HS-27A (cell line): Measurements from ENCODE around the gene WWC1.

Experiments used
- DNase-seq: peaks from one replicate; pipeline ENCODE4 v3.0.0-alpha.2; 2012; ENCODE audit warnings: low read depth, missing footprints

The WWC1 gene

DNA sequence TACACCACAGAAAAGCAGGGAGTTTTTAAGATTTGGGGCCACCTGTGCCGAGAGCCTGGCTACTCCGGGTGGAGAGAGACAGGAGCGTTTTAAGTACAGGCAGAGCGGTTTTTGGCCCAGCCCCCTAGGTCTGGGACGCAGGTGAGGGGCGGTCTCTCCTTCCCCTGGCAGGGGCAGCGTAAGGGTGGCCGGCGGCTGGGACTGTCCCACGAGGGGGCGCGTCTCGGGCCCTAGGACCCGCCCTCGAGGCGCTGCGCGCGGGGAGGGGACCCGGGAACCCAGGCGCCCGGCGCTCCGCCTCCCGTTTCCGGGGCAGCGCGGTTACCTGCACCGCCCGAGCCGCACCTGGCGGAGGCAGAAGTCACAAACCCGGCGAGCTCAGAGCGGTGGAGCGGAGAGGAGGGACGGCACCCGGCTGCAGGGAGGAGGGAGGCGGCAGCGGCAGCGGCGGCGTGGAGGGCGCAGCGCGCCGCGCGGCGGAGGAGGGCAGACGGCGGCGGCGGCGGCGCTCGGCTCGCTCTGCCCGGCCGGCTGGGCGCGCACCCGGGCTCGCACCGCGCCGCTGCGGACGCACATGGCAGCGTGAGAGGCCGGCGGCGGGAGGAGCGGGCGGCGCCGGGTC is at the start of gene WWC1:
Gene WWC1 (plus strand): TSS at position 304 of the 622 bp plus-strand sequence. CDS start 508 bp downstream, outside the sequence.
- DNase-seq, result no peak

DNA sequence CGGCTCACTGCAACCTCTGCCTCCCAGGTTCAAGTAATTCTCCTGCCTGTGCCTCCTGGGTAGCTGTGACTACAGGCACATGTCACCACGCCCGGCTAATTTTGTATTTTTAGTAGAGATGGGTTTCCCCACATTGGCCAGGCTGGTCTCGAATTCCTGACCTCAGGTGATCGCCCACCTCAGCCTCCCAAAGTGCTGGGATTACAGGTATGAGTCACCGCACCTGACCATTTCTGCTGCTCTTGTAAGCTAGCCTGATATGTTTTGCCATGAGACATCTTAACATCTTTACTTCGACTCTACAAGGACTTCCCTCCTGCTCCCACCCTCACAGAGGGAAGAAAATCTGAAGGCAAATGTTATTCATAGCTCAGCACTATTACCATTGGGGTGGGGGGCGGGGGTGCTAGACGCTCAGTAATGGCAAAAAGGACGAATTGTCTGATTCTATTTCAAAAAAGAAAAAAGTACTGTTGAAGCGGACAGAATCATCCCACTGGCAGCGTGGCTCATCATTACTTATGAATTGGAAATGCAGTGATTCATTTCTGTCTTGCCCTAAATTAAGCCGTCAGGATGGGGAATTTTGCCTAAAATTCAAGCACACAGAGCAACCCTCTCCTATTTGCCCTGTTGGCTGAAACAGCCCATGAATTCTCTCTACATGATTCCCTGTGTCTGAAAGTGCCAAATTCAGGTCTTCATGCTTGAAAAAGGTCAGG is 46.4 kb upstream of the WWC1 start:
- no peak for DNase-seq

DNA sequence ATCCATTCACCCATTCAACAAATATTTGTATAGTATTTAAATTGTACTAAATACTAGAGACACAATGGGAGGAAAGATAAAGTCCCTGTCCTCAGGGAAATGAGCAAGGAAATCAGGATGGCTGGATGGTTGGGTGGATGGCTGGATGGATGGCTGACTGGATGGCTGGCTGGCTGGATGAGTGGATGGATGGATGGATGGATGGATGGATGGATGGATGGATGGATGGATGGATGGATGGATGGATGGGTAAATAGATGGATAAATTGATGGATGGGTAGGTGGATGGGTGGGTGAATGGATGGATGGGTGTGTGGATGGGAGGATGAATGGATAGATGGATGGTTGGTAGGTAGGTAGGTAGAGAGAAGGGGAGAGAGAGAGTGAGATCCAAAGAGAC is 41.5 kb upstream of the WWC1 start:
- no peak for DNase-seq

DNA sequence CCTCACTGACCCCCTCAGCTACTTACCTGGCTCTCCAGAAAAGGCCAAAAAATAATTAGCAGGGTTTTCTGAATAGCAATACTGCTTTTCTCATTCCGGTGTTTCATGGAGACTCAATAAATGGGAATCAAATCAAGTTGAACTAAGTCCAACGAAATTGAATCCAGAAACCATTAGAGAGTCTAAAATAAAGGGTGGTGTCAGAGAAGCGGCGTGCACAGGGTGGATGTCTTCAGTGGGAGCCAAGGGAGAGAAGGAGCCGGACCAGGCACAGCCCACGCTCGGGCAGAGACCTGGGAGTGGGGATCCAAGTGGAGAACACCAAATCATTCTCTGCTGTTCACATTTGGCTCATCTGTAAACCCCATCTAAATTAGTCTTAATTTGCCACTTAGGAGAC is 40.2 kb upstream of the WWC1 start:
- no peak for DNase-seq

DNA sequence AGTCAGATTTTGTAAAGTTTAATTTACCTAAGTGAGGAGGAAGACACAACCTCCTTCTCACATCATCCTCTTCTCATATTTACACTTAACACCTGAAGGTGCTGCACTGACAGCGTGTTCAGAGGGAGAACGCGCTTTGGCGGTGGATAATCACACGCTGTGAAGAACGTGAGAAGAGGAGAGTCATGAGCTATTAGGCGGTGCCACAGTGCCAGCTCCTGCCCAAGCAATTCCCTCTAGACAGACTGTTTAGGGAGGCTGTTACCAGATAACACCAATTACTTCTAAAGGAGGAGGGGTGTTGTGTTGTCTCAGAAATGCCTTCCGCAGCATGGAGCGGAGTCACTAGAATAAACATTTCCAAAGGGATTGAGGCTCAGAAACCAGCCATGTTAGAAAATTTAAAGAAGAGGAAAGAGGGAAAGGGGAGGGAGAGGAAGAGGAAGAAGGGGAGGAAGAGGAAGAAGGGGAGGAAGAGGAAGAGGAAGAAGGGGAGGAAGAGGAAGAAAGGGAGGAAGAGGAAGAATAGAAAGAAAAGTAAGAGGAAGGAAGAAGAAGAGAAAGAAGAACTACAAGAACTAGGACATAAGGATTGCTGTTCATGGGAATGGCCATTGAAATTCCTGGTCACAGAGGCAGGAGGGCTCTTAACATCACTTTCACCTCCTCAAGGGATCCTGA is 37.3 kb upstream of the WWC1 start:
- DNase-seq, result no peak

DNA sequence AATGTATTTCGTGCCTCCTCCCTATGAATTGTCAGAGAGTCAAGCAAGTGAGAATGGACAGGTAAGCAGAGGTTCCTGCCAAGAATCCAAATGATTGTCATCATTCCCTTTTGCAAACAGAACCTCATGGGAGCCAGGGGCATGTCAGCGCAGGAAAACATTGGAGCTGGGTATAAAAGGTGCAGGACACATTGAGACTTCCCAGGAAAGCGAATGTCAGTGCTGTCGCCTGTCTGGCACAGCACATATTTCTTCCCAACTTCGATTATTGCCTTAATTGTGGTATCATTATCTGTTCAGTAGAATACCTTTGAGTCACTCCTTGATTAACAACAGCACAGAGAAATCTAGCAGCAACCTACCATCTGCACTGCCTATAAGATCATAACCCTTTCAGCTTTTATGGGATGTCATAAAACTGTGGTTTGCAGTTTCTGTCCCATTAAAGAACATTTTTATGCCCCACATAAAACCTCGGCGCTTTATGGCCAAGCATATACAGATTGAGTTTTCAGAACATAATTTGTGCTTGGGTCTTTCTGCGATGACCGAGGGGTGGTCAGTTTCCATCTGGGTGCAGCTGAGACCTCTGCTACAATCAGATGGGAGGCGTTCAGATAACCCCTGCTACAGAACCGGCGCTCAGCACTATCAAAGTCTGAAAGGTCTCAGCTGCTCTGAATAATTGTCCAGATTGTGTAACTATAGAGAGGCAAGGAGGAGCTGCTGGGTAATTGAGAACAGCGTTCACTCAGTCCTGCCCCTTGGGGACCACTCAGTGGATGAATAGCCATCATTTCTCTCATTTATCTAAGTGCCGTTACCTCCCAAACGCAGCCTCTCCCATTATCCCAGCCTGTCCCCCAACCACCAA is 30.9 kb upstream of the WWC1 start:
- no peak for DNase-seq

DNA sequence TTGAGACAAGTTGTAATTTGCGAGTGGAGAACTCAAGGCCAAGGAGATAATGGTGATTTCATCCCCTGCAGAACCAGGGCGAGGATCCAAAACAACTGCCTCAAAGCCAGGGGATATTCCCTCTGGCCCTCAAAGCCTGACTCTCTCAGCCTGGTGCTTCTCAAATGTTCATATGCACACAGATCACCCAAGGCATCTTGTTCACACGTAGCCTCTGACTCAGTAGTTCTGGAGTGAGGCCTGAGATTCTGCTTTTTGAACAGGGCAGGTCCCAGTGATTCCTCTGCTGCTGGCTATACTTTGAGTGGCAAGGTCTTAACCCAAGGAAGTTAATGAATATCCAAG is 30.2 kb upstream of the WWC1 start:
- DNase-seq, result no peak

DNA sequence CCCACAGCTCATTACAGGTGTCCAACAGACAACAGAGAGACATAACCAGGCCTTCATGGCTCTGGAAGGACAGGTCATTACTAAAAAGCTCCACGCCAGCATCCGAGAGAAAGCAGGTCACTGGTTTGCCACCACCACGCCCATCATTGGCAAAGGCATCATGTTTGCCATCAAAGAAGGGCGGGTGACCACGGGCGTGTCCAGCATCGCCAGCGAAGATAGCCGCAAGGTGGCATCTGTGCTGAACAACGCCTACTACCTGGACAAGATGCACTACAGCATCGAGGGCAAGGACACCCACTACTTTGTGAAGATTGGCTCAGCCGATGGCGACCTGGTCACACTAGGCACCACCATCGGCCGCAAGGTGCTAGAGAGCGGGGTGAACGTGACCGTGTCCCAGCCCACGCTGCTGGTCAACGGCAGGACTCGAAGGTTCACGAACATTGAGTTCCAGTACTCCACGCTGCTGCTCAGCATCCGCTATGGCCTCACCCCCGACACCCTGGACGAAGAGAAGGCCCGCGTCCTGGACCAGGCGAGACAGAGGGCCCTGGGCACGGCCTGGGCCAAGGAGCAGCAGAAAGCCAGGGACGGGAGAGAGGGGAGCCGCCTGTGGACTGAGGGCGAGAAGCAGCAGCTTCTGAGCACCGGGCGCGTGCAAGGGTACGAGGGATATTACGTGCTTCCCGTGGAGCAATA is 29.3 kb upstream of the WWC1 start:
- no peak for DNase-seq

DNA sequence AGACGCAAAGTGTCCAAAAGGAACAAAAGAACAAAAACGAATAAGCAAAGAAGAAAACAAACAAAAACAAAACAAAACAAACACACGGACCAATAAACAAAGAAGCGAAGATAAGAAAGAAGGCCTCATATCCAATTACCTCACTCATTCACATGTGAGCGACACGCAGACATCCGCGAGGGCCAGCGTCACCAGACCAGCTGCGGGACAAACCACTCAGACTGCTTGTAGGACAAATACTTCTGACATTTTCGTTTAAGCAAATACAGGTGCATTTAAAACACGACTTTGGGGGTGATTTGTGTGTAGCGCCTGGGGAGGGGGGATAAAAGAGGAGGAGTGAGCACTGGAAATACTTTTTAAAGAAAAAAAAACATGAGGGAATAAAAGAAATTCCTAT is 28.3 kb upstream of the WWC1 start:
- DNase-seq, result no peak

DNA sequence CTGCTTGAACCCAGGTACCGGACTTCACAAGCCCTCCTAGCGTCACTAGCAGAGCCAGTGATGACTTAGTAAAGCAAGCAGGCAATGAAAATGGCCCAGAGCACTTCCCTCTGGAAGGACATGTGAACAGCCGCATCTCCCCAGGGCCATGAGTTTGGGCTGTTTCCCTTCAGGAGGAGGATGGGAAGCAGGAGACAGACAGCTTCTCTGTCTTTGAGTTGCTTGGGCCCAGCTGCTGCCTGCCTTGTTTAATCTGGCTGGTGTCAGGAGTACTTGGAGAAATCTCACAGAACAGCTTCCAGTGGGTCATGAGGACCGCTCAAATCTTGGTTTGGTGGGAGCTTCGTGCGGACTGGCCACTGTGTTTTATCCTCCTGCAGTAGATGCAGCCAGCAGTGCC is 25.4 kb upstream of the WWC1 start:
- no peak for DNase-seq

DNA sequence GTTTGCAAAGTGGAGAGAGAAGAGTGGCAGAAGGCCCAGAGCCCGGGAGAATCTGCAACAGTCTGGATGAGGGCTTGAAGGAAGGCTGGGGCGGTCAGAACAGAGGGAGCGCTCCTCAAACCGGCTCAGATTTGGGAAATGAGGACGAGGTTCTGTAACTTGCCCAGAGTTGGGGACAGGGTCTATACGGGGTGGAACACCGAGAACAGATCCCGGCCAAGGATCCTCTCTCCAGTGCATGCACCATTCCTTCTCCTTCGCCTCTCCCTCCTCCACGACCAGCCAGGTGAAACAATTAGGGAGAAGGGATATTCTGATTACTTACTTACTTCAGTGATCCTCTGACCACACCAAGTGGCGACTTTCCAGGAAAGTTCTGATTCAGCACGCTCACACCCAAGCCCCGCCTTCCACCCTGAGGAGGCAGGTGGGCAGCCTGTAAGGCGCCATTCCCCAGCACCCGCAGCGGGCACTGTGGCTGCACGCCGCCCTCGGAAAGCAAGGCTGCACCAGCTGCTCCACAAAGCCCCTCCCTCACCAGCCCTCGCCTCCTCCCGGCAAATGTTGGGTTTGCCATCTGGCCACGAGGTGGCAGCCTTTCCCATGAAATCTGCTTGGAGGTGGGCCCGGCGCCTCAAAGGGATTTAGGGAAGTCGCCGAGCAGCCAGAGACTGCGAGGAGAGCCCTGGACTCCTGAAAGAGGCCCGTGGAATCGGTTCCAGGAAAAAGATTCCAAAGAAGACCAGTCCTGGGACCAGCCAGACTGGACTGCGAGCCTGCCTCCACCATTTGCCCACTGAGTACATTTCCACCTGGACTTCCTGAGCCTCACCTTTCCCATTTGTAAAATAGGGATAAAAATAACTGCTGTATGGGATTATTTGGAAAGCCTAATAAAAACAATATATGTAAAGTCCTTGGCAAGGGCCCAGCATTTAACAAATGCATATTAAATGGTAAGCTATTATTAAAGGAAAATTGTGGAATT is 22.2 kb upstream of the WWC1 start:
- DNase-seq, result peak; percentile 30

DNA sequence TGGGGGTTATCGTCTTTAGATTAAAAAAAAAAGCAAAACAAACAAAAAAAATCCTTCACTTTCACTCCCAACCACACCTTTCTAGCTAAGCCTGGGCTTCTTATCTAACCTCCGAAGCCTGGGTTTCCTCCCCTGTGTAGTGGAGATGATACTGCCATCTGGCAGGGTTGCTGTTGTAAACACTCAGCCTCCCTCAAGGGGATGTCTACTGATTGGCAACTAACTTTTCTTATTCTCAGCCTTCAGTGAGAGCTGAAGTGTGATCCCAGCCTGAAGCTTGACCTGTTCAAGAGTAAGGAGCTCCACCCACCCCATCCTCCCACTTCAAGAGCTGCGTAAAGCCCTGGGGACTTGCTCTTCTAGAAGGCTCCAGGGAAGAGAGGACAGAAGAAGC is 21.5 kb upstream of the WWC1 start:
- no peak for DNase-seq

DNA sequence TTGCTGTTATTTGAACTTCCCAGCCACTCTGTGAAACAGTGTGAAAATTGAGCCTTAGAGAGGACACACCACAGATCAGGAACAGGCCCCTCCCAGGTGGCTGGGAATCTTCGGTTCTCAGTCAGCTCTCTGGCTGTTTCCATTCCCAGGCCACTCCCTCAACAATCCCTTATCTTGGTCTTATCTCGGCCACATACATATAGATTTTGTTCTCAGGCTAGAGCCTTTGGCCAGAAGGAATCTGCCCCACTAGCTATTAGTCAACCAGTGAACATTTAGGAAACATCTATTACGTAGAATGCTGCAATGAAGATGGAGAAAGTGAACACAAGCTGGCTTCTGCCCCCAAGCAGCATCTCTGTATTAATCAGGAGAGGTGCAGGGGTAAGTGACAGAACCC is 21.0 kb upstream of the WWC1 start:
- no peak for DNase-seq

DNA sequence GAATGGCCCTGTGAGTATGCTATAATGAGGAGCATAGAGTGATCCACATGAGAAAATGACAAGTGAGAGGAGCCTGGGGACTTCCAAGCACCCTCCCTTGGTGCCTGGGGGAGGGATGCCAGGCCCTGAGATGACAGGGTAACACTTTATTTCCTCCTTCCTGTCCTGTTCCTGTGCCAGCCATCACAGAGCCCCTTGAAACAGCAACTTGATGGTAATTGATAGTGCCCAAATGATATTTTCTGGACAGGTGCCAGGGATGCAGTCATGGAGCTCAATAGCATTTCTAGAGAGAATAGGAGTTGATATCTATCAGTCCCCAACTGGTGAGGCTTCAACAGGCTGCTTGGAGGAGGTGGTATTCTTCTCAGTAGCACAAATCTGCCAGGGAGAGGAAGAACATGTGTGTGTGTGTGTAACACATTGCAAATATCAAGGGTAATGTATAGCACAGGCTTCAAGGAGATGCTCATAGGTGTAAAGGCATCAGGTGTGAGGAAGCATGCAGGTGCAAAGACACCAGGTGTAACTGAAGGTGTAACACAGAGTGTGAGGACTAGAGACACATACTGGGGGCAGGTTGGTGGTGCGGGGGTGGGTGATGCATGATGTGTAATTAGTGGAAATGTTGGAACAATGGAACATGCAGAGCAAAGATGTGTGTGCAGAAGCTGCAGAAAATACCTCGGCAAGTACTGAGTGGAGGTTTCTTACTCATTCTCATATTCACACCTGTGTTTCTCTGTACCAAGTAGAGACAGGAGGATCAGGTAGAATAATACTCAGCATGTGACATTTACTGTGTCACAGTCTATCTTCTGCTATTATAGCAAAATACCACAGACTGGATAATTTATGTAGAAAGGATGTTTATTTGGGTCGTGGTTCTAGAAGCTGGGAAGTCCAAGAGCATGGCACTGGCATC is 18.1 kb upstream of the WWC1 start:
- no peak for DNase-seq

DNA sequence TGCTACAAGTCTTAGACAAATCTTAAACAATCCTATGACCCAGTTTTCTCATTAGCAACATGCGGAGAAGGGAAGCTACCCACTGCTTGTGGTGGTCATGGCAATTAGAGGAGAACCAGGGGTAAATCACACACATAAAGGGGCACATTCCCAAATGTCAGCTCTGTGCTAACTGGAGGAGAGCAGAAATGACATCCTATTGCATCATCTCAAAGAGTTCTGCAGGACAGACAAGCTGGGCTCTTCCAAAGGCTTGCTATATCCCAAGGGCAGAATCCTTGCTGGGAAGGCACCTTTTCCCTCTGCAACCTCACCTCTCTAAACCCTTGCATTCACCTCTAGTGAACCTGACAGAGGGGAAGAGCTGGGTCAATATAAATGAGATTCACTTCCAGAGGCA is 17.0 kb upstream of the WWC1 start:
- no peak for DNase-seq

DNA sequence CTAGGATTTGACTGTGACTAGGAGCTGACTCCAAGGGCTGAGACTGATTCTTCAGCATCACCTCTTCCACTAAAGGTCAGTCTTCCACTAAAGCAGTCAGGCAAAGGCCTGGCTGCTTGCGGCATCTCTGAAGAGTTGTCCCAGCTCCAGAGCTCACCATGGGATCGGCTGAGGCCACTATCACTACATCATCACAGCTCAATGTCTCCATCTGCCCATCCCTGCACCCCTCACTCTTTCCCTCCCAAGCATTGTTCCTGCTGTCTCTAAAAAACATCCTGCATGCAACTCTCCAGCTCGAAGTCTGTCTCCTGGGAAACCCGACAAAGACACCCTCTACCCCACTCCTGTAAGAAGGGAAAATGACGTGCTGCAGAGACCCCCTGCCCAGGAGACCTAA is 15.5 kb upstream of the WWC1 start:
- no peak for DNase-seq

DNA sequence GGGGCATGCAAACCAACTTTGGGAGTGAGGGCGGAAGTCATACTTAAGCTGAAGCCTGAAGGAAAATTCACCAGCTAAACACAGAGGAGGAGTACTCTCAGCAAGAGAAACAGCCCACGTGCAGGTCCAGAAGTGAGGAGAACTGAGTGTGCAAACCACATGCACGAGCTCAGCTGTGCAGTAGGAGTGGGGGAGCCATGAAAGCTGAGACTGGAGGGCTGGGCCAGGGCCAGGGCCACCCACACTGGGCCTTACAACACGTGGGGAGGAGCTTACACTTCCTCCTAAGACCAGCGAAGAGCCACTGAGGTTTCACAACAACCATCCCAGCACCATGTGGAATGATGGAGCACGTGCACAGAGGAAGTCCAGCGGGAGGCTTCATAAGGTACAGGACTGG is 9.3 kb upstream of the WWC1 start:
- no peak for DNase-seq

DNA sequence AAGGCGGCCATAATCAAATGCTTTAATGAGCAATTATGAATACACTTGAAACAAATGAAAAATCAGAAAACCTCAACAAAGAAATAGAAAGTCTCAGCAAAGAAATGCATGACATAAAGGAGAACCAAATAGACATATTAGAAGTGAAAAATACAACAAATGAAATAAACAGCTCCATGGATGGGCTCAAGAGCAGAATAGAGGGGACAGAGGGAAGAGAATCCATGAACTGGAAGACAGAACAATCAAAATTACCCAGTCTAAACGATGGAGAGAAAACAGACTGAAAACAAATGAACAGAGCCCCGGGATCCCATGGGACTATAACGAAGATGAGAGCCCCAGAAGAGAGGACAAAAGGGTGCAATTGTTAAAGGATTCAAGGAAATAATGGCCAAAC is 6.6 kb upstream of the WWC1 start:
- DNase-seq, result no peak

DNA sequence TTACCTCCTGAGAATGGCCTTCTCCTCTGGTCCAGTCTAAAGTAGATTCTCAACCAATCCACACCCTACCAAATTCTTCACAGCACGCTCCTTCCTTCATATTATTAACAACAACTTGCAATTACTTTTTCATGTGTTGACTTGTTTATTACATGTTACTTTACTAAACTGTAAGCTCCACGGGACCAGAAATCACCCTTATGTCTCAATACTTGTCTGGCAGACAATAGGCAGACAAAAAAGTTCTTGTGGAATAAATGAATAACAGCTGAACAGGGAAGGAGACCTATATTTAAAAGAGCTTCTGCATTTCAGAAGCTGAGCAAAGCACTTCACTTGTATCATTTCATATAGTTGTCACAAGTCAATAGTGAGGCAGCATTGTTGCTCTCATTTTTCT is 5.7 kb upstream of the WWC1 start:
- no peak for DNase-seq

DNA sequence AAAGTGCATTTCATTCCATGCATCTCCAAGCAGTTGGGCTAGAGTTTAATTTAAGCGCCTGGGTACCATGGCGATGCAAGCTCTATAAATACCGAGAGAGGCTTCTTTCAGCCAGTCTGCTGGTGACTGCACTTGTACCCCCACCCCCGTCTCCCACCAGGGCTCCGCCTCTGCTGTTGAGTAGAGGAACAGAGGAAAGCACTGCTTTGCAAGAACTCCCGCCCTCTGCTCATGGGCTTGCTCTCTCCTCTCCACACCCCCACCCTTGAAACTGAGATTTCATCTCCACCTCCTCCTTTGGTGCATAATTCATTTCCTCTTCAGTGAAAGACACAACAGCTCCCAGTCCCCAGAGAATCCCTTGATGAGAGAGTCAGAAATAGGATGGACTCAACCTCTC is 5.1 kb upstream of the WWC1 start:
- no peak for DNase-seq
